ENCODE results near the gene BLM. TPM values are rescaled to one million over a fixed set of nuclear protein-coding genes. Genes with fewer than 3 reads are reported as not detected.

The BLM gene
- polyA plus RNA-seq, 1 of the 3 experiments (the other 2 are of a cell fraction) = 2.7 TPM

- DNase-seq = no peak
- Histone ChIP-seq H3K4me3 (ENCODE audit: low read depth in 2 of 2, low read length in 1 of 2) (no peak overlapping the region), H3K9me3 (no peaks in the 10 kb centered on the region), H3K9ac (no peak overlapping the region), H2AFZ (ENCODE audit: low read depth) (no peak overlapping the region), H3K36me3 (replicated peaks in 1 of 2; ENCODE audit: control insufficient read depth in 1 of 2, insufficient read depth in 2 of 2, low read length in 1 of 2) (peaks cover 2 to 4% of the 10 kb centered on the region in 2 experiments), H4K20me1 (ENCODE audit: insufficient read depth) (no peaks in the 10 kb centered on the region), H3K4me2 (no peak overlapping the region), H3K27ac (ENCODE audit: low read depth in 2 of 2, low read length in 1 of 2) (no peak overlapping the region), H3K79me2 (ENCODE audit: insufficient read depth) (no peaks in the 10 kb centered on the region), H3F3A (replicated peaks; ENCODE audit: insufficient read depth) (no peaks in the 10 kb centered on the region), H3K4me1 (ENCODE audit: control insufficient read depth in 1 of 2, insufficient read depth in 2 of 2, low read depth in 1 of 2, low read length in 1 of 2) (peaks cover 0 to 8% of the 10 kb centered on the region in 2 experiments; a peak in 1 of 4 replicates), H3K9me2 (no peaks in the 10 kb centered on the region), H3K27me3 (ENCODE audit: insufficient read depth) (no peaks in the 10 kb centered on the region)
- POLR2A ChIA-PET = no interaction called here
- WGBS (ENCODE audit: low lambda C conversion rate) = 100% methylated on average over 2 of the region's 2 CpGs
- CTCF ChIA-PET = no interaction called here
- no peak for TF ChIP-seq NFIC (IDR thresholded peaks at IDR 0.05; ENCODE audit: borderline replicate concordance)
- TF ChIP-seq CTCF (IDR thresholded peaks at IDR 0.05) = no peak
- TF ChIP-seq GATA2 (CRISPR knock-in tag; IDR thresholded peaks at IDR 0.05) = no peak
- no peak for TF ChIP-seq SMC3 (IDR thresholded peaks at IDR 0.05; ENCODE audit: low read depth, low read length)
- TF ChIP-seq TAF1 (IDR thresholded peaks at IDR 0.05; ENCODE audit: borderline replicate concordance, low read depth, low read length) = no peak
Observed at GRCh38 chr15:90813796-90814190, 96.6 kb downstream of the BLM start.

DNA sequence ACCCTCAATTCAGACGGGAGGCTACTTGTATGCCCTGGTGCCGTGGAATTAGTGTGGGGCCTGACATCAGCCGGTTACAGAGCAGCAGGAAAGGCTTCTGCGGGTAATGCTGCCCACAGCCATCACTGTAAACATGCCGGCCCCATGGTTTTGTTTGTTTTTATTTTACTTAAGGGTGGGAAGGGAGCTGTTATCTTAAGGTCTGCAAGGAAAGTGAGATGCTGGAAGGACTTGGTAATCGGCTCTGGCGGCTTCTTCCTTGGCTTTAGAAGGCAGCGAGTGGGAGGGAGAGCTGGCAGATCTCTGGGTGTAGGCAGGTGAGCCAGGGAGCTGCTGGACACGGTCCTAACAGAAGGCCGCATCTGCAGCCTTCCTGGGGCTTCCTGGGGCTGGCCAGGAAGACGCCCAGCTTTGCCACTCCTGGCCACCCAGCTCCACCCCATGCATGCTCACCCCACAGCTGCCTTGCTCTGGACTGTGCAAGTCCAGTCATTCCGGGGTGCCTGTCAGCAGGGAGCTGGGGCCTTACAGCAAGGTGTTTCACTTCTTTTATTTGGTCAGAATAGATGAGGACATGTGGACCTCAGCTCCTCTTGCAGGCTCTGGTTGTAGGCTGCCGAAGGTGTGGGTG lies 97.2 kb downstream of the BLM start:
- ChIA-PET CTCF (no interaction called here), POLR2A (no interaction called here)
- H3F3A ChIP-seq (replicated peaks; ENCODE audit: insufficient read depth) = no peaks in the 10 kb centered on the region
- H3K79me2 ChIP-seq (ENCODE audit: insufficient read depth) = no peaks in the 10 kb centered on the region
- H2AFZ ChIP-seq (ENCODE audit: low read depth) = no peak overlapping the region
- H3K4me3 ChIP-seq (ENCODE audit: low read depth in 2 of 2, low read length in 1 of 2) = no peak overlapping the region
- no peak for TF ChIP-seq JUND (IDR thresholded peaks at IDR 0.05)
- no peak for TF ChIP-seq ZBTB33 (IDR thresholded peaks at IDR 0.05; ENCODE audit: borderline replicate concordance, low read depth)
- TF ChIP-seq GABPA (IDR thresholded peaks at IDR 0.05; ENCODE audit: low read depth) = no peak
- no peak for TF ChIP-seq TCF12 (IDR thresholded peaks at IDR 0.05)
- DNase-seq = no peak
- no peak overlapping the region for H3K27ac ChIP-seq (ENCODE audit: low read depth in 2 of 2, low read length in 1 of 2)
- H3K4me2 ChIP-seq = no peak overlapping the region
- H3K4me1 ChIP-seq (ENCODE audit: control insufficient read depth in 1 of 2, insufficient read depth in 2 of 2, low read depth in 1 of 2, low read length in 1 of 2) = peaks cover 0 to 8% of the 10 kb centered on the region in 2 experiments; a peak in 1 of 4 replicates
- peaks cover 1% of the 10 kb centered on the region in 2 experiments for H3K36me3 ChIP-seq (replicated peaks in 1 of 2; ENCODE audit: control insufficient read depth in 1 of 2, insufficient read depth in 2 of 2, low read length in 1 of 2)
- H3K9me2 ChIP-seq = no peaks in the 10 kb centered on the region
- H3K9ac ChIP-seq = no peak overlapping the region
- H3K27me3 ChIP-seq (ENCODE audit: insufficient read depth) = no peaks in the 10 kb centered on the region
- no peaks in the 10 kb centered on the region for H3K9me3 ChIP-seq
- H4K20me1 ChIP-seq (ENCODE audit: insufficient read depth) = no peaks in the 10 kb centered on the region
- WGBS (ENCODE audit: low lambda C conversion rate) = 94% methylated on average over 9 of the region's 13 CpGs

All from SK-N-SH (cell line).